ENCODE data around the gene MAPKBP1. TPM values are rescaled to one million over a fixed set of nuclear protein-coding genes. Genes with fewer than 3 reads are reported as not detected.

Gene MAPKBP1
- total RNA-seq, 1 experiment from 2014 or later: 29.3 TPM

DNA sequence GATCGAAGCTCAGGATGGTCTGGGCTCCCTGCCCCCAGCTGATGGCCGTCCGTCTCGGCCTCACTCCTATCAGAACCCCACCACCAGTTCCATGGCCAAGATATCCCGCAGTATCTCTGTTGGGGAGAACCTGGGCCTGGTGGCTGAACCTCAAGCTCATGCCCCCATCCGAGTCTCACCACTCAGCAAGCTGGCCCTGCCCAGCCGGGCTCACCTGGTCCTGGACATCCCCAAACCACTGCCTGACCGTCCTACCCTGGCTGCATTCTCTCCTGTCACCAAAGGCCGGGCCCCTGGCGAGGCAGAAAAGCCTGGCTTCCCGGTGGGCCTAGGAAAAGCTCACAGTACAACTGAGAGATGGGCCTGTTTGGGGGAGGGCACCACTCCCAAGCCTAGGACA lies 49.2 kb downstream of the MAPKBP1 start:
- no peaks in the 10 kb centered on the region for H3K27me3 ChIP-seq (replicated peaks; ENCODE audit: insufficient read depth, low read depth, low read length, poor library complexity)
- DNase-seq (ENCODE audit: low spot score): no peak
- BruUV-seq (replicated peaks): no TSS peak
- H3K36me3 ChIP-seq (ENCODE audit: insufficient read depth, low read length, poor library complexity, severe bottlenecking): peaks cover 12% of the 10 kb centered on the region
- peaks cover 5% of the 10 kb centered on the region for H3K4me1 ChIP-seq (ENCODE audit: insufficient read depth, low read length, poor library complexity, severe bottlenecking)
- intact Hi-C loops (cut with micrococcal nuclease; ENCODE audit: unreplicated experiment): no loop called here
- TF ChIP-seq CTCF (conservative IDR thresholded peaks at IDR 0.05; ENCODE audit: low read depth, low read length): no peak
- H3K27ac ChIP-seq (ENCODE audit: low read depth, low read length, poor library complexity, severe bottlenecking): no peak overlapping the region
- ChIA-PET CTCF (no interaction called here), POLR2A (ENCODE audit: low non-redundant PET) (no interaction called here)
- no peaks in the 10 kb centered on the region for H3K9me3 ChIP-seq (ENCODE audit: low read depth, low read length, poor library complexity, severe bottlenecking)
- H3K4me3 ChIP-seq (ENCODE audit: low read depth, low read length, poor library complexity, severe bottlenecking): no peak overlapping the region

DNA sequence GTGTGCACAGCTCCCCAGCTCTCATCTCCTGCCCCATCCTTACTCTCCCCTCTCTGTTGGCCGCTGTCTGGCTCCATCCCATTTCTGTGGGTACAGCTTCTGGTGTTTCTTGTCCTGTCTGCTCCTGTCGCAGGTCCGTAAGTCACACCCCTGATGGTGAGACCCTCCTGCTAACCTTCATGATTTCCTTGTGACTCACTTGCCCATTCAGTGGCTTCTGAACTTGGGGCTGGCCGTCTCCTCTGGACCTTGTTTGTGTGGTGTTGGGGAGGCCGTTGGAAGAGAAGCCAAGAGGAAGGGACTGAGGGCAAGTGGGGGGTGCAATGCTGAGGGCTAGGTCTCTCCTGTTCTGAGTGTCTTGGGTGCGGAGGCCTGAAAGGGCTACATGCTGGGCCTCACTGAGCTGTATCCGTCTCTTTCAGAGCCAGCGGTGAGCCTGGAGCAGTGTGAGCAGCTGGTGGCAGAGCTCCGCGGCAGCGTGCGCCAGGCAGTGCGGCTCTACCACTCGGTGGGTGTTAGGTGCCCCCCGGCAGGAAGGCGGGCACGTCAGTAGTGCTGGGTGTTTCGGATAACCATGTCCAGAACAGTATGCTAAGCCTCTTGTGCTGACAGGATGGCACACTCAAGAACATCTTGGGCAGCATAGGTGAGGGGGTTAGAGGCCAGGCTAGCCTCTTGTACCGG lies 49.9 kb downstream of the MAPKBP1 start:
- H3K9me3 ChIP-seq (ENCODE audit: low read depth, low read length, poor library complexity, severe bottlenecking): no peaks in the 10 kb centered on the region
- BruUV-seq (replicated peaks): no TSS peak
- TF ChIP-seq CTCF (conservative IDR thresholded peaks at IDR 0.05; ENCODE audit: low read depth, low read length) (no peak), EZH2 (IDR thresholded peaks at IDR 0.05; ENCODE audit: borderline replicate concordance, low read depth, low read length, poor library complexity, severe bottlenecking) (no peak)
- POLR2A ChIA-PET (ENCODE audit: low non-redundant PET): no interaction called here
- H3K4me3 ChIP-seq (ENCODE audit: low read depth, low read length, poor library complexity, severe bottlenecking): no peak overlapping the region
- no peaks in the 10 kb centered on the region for H3K27me3 ChIP-seq (replicated peaks; ENCODE audit: insufficient read depth, low read depth, low read length, poor library complexity)
- peaks cover 11% of the 10 kb centered on the region for H3K36me3 ChIP-seq (ENCODE audit: insufficient read depth, low read length, poor library complexity, severe bottlenecking)
- no peak overlapping the region for H3K27ac ChIP-seq (ENCODE audit: low read depth, low read length, poor library complexity, severe bottlenecking)
- peaks cover 5% of the 10 kb centered on the region for H3K4me1 ChIP-seq (ENCODE audit: insufficient read depth, low read length, poor library complexity, severe bottlenecking)
- intact Hi-C loops (cut with micrococcal nuclease; ENCODE audit: unreplicated experiment): no loop called here
- no peak for DNase-seq (ENCODE audit: low spot score)
- CTCF ChIA-PET: no interaction called here

DNA sequence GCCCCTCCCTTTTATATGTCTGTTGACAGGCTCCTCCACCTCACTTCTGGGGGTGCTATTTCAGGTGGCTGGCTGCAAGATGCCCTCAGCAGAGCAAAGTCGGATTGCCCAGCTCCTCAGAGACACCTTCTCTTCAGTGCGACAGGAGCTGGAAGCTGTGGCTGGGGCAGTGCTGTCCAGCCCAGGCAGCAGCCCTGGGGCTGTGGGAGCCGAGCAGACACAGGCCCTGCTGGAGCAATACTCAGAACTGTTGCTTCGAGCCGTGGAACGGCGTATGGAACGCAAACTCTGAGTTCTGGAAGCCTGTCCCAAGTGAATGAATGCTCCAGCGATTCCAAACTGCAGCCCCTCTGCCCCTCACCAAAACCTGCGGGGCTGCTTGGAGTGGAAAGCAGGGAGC lies 50.9 kb downstream of the MAPKBP1 start:
- no TSS peak for BruUV-seq (replicated peaks)
- no peaks in the 10 kb centered on the region for H3K27me3 ChIP-seq (replicated peaks; ENCODE audit: insufficient read depth, low read depth, low read length, poor library complexity)
- H3K36me3 ChIP-seq (ENCODE audit: insufficient read depth, low read length, poor library complexity, severe bottlenecking): peaks cover 8% of the 10 kb centered on the region
- ChIA-PET POLR2A (ENCODE audit: low non-redundant PET) (no interaction called here), CTCF (no interaction called here)
- peaks cover 5% of the 10 kb centered on the region for H3K4me1 ChIP-seq (ENCODE audit: insufficient read depth, low read length, poor library complexity, severe bottlenecking)
- no peak for TF ChIP-seq CTCF (conservative IDR thresholded peaks at IDR 0.05; ENCODE audit: low read depth, low read length)
- no peak for TF ChIP-seq EZH2 (IDR thresholded peaks at IDR 0.05; ENCODE audit: borderline replicate concordance, low read depth, low read length, poor library complexity, severe bottlenecking)
- no peak overlapping the region for H3K4me3 ChIP-seq (ENCODE audit: low read depth, low read length, poor library complexity, severe bottlenecking)
- intact Hi-C loops (cut with micrococcal nuclease; ENCODE audit: unreplicated experiment): no loop called here
- no peak for DNase-seq (ENCODE audit: low spot score)
- no peaks in the 10 kb centered on the region for H3K9me3 ChIP-seq (ENCODE audit: low read depth, low read length, poor library complexity, severe bottlenecking)
- H3K27ac ChIP-seq (ENCODE audit: low read depth, low read length, poor library complexity, severe bottlenecking): no peak overlapping the region

All from A673 (cell line).